Esophagus squamous epithelium (tissue), 5 donors: ENCODE results near the gene IBA57. TPM values are rescaled to one million over a fixed set of nuclear protein-coding genes. Genes with fewer than 3 reads are reported as not detected.
"Not testable (repeated sequence)": the region's sequence is repeated elsewhere in the genome, so short reads cannot be mapped to it uniquely, and the experiment has no call there.

Experiments
- DNase-seq: peaks from one replicate; lab custom pipeline; 2025; lab: John Stamatoyannopoulos, UW
- H3K27ac ChIP-seq, 4 donors: fragments of 200-600 bp; sonication (generic); one replicate each; pipeline ENCODE4 v1.5.1; 2016 to 2019; ENCODE audit warnings: mild to moderate bottlenecking in 1 of 4
- H3K27me3 ChIP-seq, 4 donors: fragments of 200-600 bp; sonication (generic); 1 replicate in 3 of 4; 2 replicates in 1 of 4; pipeline versions ENCODE4 v1.5.1 to v1.6.0; 2017 to 2021; ENCODE audit warnings: antibody characterized with exemption in 1 of 4
- H3K36me3 ChIP-seq, 3 donors: fragments of 200-600 bp; sonication (generic); one replicate each; pipeline ENCODE4 v1.5.1; 2016 to 2019
- H3K4me1 ChIP-seq, 3 donors: fragments of 200-600 bp; sonication (generic); one replicate each; pipeline ENCODE4 v1.5.1; 2017 to 2019
- H3K4me3 ChIP-seq, 4 donors: fragments of 200-600 bp; sonication (generic); 1 replicate in 3 of 4; 2 replicates in 1 of 4; pipeline ENCODE4 v1.5.1; 2016 to 2019; ENCODE audit warnings: mild to moderate bottlenecking in 2 of 4, moderate library complexity in 1 of 4
- H3K9me3 ChIP-seq, 3 donors: fragments of 200-600 bp; sonication (generic); one replicate each; pipeline ENCODE4 v1.5.1; 2016 to 2019
- POLR2A ChIP-seq, 4 donors: fragments of 450-650 bp; IDR thresholded peaks; one replicate each; pipeline ENCODE4 v1.6.1; 2017; ENCODE audit warnings: antibody characterized with exemption in 4 of 4, mild to moderate bottlenecking in 4 of 4, moderate library complexity in 3 of 4
- WGBS, 2 donors: methylation state at CpG; one replicate each; pipeline ENCODE4 v1.1.5; 2018; 5-methylcytosine and 5-hydroxymethylcytosine counted together
- intact Hi-C: fragments of 100-400 bp; cut with DNase I; formaldehyde crosslinking; loops from one replicate; pipeline ENCODE4 v1.15.0; 2022
- total RNA-seq, 4 donors: library from RNA; depleted of rRNA; stranded (reverse); fragments of >200 nt; gene quantifications; one replicate each; pipeline ENCODE4 v1.1.0, GENCODE V29; 2016
- TF ChIP-seq, protein P1 (sequence below), 6 experiments: fragments of 450-650 bp in 4 of 6; fragments of 200-600 bp in 2 of 6; sonication (generic) in 2 of 6; IDR thresholded peaks; one replicate each; pipeline ENCODE4 v1.5.1; 2016 to 2019; ENCODE audit warnings: antibody characterized with exemption in 6 of 6, mild to moderate bottlenecking in 4 of 6, moderate library complexity in 4 of 6
- donor health status: DM: yes; HTN: yes; CAD: no.

The IBA57 gene
- total RNA-seq, 4 donors from 2014 or later, result 4.8 to 9.1 (median 5.7) TPM

DNA sequence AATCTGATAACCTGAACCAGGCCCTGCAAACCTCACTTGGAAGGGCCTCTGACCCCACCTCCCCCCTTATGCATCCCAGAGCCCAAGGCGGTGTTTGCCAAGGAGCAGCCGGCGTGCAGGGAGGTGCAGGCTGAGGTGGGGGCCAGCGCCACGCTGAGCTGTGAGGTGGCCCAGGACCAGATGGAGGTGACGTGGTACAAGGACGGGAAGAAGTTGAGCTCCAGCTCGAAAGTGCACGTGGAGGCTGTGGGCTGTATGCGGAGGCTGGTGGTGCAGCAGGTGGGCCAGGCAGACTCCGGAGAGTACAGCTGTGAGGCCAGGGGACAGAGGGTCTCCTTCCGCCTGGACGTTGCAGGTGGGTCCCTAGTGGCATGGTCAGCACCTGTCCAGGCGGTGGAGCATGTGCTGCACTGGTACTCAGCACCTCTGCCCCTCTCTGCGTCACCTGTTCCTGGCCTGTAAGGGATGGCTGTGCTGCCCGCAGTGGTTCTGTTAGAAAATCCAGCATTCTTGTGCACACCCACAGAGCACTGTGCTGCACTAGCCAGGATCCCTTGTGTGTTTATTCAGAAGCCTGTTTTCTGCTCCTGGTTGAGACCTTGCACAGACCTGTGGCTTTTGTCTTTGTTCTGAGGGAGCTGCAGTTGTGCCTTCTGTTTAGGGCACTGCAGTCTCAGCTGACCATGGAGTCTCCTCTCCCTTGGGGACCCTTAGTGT is 53.8 kb downstream of the IBA57 start:
- intact Hi-C loops, result no loop called here
- 87 to 95% methylated on average over 11 to 13 of the region's 16 CpGs for WGBS, 2 donors
- Histone ChIP-seq H3K4me1 (peaks cover 0 to 15% (median 5%) of the 10 kb centered on the region in 3 donors), H3K27ac (no peak overlapping the region), H3K9me3 (peaks cover 0 to 7% (median 3%) of the 10 kb centered on the region in 3 donors), H3K4me3 (no peak overlapping the region), H3K36me3 (peaks cover 0 to 55% (median 0%) of the 10 kb centered on the region in 3 donors), H3K27me3 (no peaks in the 10 kb centered on the region)
- TF ChIP-seq POLR2A (IDR thresholded peaks at IDR 0.05), result no peak
- DNase-seq, result no peak

DNA sequence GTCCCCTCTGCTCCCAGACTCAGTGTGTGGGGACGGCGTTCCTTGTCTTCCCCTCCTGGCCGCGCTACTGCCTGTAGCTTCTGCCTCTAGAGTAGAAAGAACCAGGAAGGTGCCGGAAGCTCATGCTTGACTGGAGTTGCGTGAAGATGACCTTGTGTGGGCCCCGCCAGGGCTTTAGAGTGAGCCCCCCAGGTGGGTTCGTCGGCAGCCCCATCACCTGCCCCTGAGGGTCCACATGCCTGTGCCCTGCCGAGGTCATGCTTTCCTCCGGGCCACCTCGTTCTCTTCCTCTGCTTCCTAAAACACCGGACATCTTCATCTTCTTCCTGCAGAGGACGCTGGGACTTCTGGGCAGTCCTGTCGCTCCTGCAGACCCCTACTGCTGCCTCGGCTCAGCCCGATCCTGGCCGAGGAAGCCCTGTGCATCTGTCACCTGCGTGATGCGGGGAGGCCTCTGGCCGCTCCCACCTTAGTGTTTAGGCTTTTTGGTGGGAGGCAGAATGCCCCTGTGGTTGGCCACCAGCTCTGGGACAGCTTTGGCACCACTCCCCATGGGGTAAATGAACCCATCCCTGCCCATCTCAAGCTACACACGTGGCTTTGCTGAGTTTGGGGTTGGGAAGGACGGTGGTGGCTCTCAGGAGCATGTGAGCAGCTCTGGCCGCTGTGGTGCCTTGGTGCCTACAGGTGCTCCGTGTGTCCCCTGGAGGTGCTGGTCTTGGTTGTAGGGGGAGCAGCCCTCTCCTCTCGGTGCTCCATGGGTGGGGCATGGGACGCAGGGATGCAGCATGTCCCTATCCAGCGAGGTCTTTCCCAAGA is 54.6 kb downstream of the IBA57 start:
- intact Hi-C loops, result no loop called here
- peaks cover 0 to 15% (median 11%) of the 10 kb centered on the region in 3 donors for H3K9me3 ChIP-seq
- H3K27me3 ChIP-seq, result no peaks in the 10 kb centered on the region
- no peak for TF ChIP-seq POLR2A (IDR thresholded peaks at IDR 0.05)
- TF ChIP-seq, protein P1, sequence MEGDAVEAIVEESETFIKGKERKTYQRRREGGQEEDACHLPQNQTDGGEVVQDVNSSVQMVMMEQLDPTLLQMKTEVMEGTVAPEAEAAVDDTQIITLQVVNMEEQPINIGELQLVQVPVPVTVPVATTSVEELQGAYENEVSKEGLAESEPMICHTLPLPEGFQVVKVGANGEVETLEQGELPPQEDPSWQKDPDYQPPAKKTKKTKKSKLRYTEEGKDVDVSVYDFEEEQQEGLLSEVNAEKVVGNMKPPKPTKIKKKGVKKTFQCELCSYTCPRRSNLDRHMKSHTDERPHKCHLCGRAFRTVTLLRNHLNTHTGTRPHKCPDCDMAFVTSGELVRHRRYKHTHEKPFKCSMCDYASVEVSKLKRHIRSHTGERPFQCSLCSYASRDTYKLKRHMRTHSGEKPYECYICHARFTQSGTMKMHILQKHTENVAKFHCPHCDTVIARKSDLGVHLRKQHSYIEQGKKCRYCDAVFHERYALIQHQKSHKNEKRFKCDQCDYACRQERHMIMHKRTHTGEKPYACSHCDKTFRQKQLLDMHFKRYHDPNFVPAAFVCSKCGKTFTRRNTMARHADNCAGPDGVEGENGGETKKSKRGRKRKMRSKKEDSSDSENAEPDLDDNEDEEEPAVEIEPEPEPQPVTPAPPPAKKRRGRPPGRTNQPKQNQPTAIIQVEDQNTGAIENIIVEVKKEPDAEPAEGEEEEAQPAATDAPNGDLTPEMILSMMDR (IDR thresholded peaks at IDR 0.05), result no peak
- no peak for DNase-seq
- no peak overlapping the region for H3K4me3 ChIP-seq
- peaks cover 0 to 8% (median 0%) of the 10 kb centered on the region in 3 donors for H3K4me1 ChIP-seq
- H3K36me3 ChIP-seq, result peaks cover 0 to 62% (median 0%) of the 10 kb centered on the region in 3 donors
- H3K27ac ChIP-seq, result no peak overlapping the region
- WGBS, 2 donors, result 89 to 97% methylated on average over 9 to 15 of the region's 28 CpGs

DNA sequence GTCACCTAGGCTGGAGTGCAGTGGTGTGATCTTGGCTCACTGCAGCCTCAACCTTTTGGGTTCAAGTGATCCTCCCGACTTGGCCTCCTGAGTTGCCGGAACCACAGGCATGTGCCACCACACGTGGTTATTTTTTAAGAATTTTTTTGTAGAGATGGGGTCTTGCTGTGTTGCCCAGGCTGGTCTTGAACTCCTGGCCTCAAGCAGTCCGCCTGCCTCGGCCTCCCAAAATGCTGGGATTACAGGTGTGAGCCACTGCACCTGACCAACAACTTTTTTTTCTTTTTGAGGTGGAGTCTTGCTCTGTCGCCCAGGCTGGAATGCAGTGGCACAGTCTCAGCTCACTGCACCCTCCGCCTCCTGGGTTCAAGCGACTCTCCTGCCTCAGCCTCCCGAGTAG is 55.5 kb downstream of the IBA57 start:
- H3K36me3 ChIP-seq, result peaks cover 0 to 72% (median 0%) of the 10 kb centered on the region in 3 donors
- not testable (repeated sequence) for DNase-seq

DNA sequence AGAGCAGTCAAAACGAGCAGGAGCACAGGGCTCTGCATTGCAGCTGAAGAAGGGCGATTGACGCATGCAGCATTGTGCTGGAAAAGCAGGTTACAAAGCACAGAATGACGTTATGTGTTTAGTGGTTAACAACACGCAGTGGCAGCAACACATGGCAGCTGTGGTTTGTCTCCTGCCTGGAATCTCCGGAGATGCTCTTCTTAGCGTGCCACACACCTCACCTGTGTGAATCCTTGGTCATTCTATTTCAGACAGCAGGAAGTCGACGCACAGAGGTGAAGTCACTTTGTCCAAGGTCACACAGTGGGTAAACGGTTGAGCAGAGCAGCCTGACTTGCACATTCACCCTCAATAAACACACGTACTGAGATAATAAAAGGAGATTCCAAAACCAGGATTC is 56.9 kb downstream of the IBA57 start:
- Histone ChIP-seq H3K4me1 (peaks cover 0 to 7% (median 0%) of the 10 kb centered on the region in 3 donors), H3K9me3 (peaks cover 0 to 18% (median 14%) of the 10 kb centered on the region in 3 donors), H3K36me3 (peaks cover 0 to 73% (median 0%) of the 10 kb centered on the region in 3 donors), H3K27me3 (no peaks in the 10 kb centered on the region), H3K4me3 (no peak overlapping the region), H3K27ac (no peak overlapping the region)
- 75 to 84% methylated on average over 9 to 11 of the region's 11 CpGs for WGBS, 2 donors
- intact Hi-C loops, result no loop called here
- no peak for DNase-seq
- TF ChIP-seq POLR2A (IDR thresholded peaks at IDR 0.05), result no peak
- TF ChIP-seq, protein P1 (IDR thresholded peaks at IDR 0.05), result no peak

More for the DNA sequence above, 55.5 kb downstream of the IBA57 start:
- 84 to 90% methylated on average over 7 to 9 of the region's 9 CpGs for WGBS, 2 donors
- H3K27ac ChIP-seq, intact Hi-C loops, H3K27me3 ChIP-seq, H3K4me1 ChIP-seq, H3K4me3 ChIP-seq: not testable (repeated sequence)
- H3K9me3 ChIP-seq, result peaks cover 0 to 18% (median 14%) of the 10 kb centered on the region in 3 donors

DNA sequence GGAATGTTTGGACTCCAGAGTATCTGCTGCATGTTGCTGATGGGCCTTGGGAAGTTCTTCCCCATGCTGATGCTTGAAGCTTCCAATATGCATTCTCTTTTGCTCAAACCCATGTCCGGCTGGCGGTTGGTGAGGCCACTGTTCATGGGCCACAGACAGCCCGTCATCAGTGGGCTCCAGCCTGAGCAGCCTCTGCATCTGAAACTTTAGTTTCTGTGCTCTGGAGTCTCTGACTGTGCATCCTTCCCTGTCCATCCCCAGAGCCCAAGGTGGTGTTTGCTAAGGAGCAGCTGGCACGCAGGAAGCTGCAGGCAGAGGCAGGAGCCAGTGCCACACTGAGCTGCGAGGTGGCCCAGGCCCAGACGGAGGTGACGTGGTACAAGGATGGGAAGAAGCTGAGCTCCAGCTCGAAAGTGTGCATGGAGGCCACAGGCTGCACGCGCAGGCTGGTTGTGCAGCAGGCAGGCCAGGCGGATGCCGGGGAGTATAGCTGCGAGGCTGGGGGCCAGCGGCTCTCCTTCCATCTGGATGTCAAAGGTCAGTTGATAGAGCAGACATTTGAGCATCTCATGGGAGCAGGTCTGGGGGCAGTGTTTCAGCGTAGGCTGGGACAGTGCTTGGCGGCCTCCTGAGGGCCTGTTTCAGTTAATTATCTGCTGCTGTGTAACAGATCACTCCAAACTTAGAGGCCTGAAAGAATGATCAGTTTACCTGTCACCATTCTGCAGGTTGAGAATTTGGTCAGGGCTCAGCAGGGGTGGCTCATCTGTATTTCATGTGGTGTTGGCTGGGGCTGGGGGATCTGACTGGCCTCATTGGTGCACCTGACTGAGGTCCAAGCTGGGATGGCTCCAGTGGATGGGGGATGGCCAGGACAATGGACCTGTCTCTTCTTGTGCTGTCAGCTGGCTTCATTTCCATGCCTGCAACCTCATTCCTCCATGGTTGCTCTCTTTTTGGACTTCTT is 58.9 kb downstream of the IBA57 start:
- DNase-seq, result no peak

More for the DNA sequence above, 58.9 kb downstream of the IBA57 start:
- H3K27ac ChIP-seq, result no peak overlapping the region
- no peaks in the 10 kb centered on the region for H3K27me3 ChIP-seq
- H3K9me3 ChIP-seq, result peaks cover 0 to 18% (median 14%) of the 10 kb centered on the region in 3 donors
- no peak for TF ChIP-seq POLR2A (IDR thresholded peaks at IDR 0.05)
- TF ChIP-seq, protein P1 (IDR thresholded peaks at IDR 0.05), result no peak
- peaks cover 0 to 24% (median 8%) of the 10 kb centered on the region in 3 donors for H3K4me1 ChIP-seq
- WGBS, 2 donors, result 89 to 93% methylated on average over 6 to 15 of the region's 16 CpGs
- H3K36me3 ChIP-seq, result peaks cover 0 to 55% (median 0%) of the 10 kb centered on the region in 3 donors
- intact Hi-C loops, result no loop called here
- no peak overlapping the region for H3K4me3 ChIP-seq
